ENCODE data around the gene PRR22. TPM values are rescaled to one million over a fixed set of nuclear protein-coding genes. Genes with fewer than 3 reads are reported as not detected.

The PRR22 gene
- total RNA-seq, 1 donor, result 0.09 TPM

- DNase-seq (ENCODE audit: low read depth), result peak; percentile 85
- no peak for TF ChIP-seq CTCF (IDR thresholded peaks at IDR 0.05; ENCODE audit: insufficient read depth, low read length)
- peak overlapping the region; percentile 75 for H3K4me3 ChIP-seq (ENCODE audit: low read depth, low read length)
Observed at GRCh38 chr19:5827891-5828660, 43.5 kb upstream of the PRR22 start.

- no peak for TF ChIP-seq CTCF (IDR thresholded peaks at IDR 0.05; ENCODE audit: insufficient read depth, low read length)
- no peak for DNase-seq (ENCODE audit: low read depth)
- peak overlapping the region; percentile 75 for H3K4me3 ChIP-seq (ENCODE audit: low read depth, low read length)
Observed at GRCh38 chr19:5827342-5827890, 42.9 kb upstream of the PRR22 start.

DNA sequence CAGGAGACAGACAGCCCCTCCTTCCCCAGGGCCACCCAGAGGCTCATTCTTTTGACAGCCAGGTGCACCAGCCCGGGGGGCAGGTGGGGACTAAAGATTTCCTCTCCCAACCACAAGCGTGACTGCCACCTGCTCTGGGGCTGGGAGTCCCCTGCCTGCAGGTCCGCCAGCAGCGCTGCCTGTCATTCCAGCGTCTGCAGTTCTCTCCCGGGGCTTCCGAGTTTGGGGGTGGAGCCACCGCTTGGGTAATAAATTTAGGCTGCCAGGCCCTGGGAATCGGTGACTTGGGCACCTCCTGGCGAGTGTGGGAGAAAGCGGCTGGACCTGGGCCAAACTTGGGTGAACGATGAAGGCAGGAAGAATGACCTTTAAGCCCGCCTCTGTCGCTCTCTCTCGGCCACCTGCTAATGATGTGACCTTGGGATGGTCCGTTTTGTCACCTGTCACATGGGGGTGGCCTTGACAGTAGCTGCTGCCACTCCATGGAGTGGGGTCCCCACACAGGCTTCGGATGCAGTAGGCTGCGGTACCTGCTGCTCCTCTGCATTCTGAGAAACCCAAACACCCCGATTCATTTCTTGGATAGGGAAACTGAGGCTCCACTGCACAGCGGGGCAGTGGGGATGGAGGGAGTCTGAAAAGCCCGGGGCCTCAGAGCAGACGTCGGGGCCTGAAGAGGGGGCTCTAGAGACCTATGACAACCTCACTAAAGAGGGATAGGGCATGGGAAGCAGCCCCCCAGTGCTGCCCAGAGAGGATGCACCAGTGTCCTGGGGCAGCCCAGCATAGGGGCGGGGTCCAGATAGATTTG, 42.2 kb upstream of the PRR22 start:
- no peak overlapping the region for H3K4me3 ChIP-seq (ENCODE audit: low read depth, low read length)
- TF ChIP-seq CTCF (IDR thresholded peaks at IDR 0.05; ENCODE audit: insufficient read depth, low read length), result no peak
- DNase-seq (ENCODE audit: low read depth), result peak; percentile 17

- no peak overlapping the region for H3K4me3 ChIP-seq (ENCODE audit: low read depth, low read length)
- no peak for TF ChIP-seq CTCF (IDR thresholded peaks at IDR 0.05; ENCODE audit: insufficient read depth, low read length)
- no peak for DNase-seq (ENCODE audit: low read depth)
Observed at GRCh38 chr19:5825178-5825577, 40.6 kb upstream of the PRR22 start.

- TF ChIP-seq CTCF (IDR thresholded peaks at IDR 0.05; ENCODE audit: insufficient read depth, low read length), result no peak
- DNase-seq (ENCODE audit: low read depth), result no peak
- H3K4me3 ChIP-seq (ENCODE audit: low read depth, low read length), result no peak overlapping the region
Observed at GRCh38 chr19:5824751-5825150, 40.2 kb upstream of the PRR22 start.

DNA sequence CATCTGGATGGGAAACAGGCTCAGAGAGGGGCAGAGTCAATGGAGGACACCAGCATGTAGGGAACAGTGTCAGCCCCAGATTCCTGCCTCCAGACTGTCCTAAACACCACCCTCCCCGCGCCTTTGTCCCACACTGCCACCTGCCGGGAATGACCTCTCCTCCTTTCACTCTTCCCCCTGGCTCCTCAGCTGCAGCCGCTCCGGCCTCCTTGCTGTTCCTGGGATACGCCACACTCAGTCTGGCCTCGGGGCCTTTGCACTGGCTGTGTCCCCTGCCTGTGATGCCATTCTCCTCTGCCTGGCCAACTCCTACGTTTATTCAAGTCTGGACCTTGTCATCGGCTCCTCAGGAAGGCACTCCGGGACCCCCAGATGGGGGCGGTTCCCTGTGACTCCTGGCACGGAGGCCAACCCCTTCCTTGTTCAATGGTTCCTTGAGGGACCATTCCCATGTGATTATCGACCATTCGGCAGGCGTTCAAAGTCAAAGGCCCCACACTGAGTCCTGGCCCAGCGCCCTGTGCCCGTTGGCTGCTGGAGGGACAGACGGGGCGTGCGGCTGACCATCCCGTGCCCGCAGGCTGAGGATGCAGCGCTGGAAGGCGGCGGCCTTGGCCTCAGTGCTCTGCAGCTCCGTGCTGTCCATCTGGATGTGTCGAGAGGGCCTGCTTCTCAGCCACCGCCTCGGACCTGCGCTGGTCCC, 39.2 kb upstream of the PRR22 start:
- H3K4me3 ChIP-seq (ENCODE audit: low read depth, low read length), result no peak overlapping the region
- peak; percentile 40 for TF ChIP-seq CTCF (IDR thresholded peaks at IDR 0.05; ENCODE audit: insufficient read depth, low read length)
- DNase-seq (ENCODE audit: low read depth), result no peak
